Colonic mucosa (tissue), 4 donors: ENCODE measurements around the gene COL9A3. TPM values are rescaled to one million over a fixed set of nuclear protein-coding genes. Genes with fewer than 3 reads are reported as not detected.
"Not testable (repeated sequence)": the region's sequence is repeated elsewhere in the genome, so short reads cannot be mapped to it uniquely, and the experiment has no call there.

Experiments used
- DNase-seq: peaks from one replicate; pipeline ENCODE4 v3.0.0-alpha.2; 2020
- H3K27ac ChIP-seq: fragments of 200-600 bp; one replicate; pipeline ENCODE4 v1.8.0; 2021
- H3K27me3 ChIP-seq: fragments of 200-600 bp; one replicate; pipeline ENCODE4 v1.8.0; 2021
- H3K36me3 ChIP-seq: fragments of 200-600 bp; one replicate; pipeline ENCODE4 v1.8.0; 2021
- H3K4me1 ChIP-seq: fragments of 200-600 bp; one replicate; pipeline ENCODE4 v1.8.0; 2021; ENCODE audit warnings: mild to moderate bottlenecking
- H3K4me3 ChIP-seq: fragments of 200-600 bp; one replicate; pipeline ENCODE4 v1.8.0; 2021
- H3K9ac ChIP-seq, 2 donors: one replicate each; pipeline ENCODE4 v1.7.0; 2013; ENCODE audit warnings: control low read depth in 2 of 2, low read depth in 2 of 2, low read length in 2 of 2
- H3K9me3 ChIP-seq: fragments of 200-600 bp; one replicate; pipeline ENCODE4 v1.8.0; 2021
- intact Hi-C: fragments of 100-400 bp; cut with DNase I; formaldehyde crosslinking; loops from one replicate; pipeline ENCODE4 v1.14.1; 2022
- total RNA-seq, 2 donors: library from RNA; stranded (reverse); fragmentation: NEBNext Ultra II Directional in 1 of 2; extraction: Animal tissue kit (Norgen Biotek cat#: 25700) in 1 of 2; gene quantifications; one replicate each; pipeline ENCODE4 v1.2.1, GENCODE V29; 2021
- TF ChIP-seq, protein P1 (sequence below): fragments of 200-600 bp; IDR thresholded peaks from one replicate; pipeline ENCODE4 v1.8.0; 2022; ENCODE audit warnings: antibody characterized with exemption, mild to moderate bottlenecking
- donor health status: healthy.
- donor health status: DM: no; HTN: no; CAD: no.
- donor health status: DM: no; HTN: no; CAD: no.

The COL9A3 gene
- total RNA-seq, 2 donors from 2014 or later = 2.7 to 3.6 TPM

DNA sequence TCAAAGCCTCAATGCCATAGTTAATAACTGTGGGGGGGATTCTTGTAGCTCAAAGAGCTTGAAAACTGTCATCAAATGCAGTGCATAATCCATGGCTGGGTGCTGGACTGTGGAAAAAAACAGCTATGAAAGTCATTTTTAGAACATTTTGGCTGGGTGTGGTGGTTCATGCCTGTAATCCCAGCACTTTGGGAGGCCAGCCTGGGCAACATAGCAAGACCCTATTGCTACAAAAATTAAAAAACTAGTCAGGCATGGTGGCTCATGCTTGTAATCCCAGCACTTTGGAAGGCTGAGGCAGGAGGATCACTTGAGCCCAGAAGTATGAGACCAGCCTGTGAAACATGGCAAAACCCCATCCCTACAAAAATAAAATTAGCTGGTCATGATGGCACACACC, 32.6 kb downstream of the COL9A3 start:
- Histone ChIP-seq H3K27me3 (no peaks in the 10 kb centered on the region), H3K27ac (no peak overlapping the region), H3K9me3 (no peaks in the 10 kb centered on the region), H3K4me1 (no peaks in the 10 kb centered on the region), H3K4me3 (no peak overlapping the region), H3K36me3 (no peaks in the 10 kb centered on the region), H3K9ac (no peak overlapping the region)
- TF ChIP-seq, protein P1, sequence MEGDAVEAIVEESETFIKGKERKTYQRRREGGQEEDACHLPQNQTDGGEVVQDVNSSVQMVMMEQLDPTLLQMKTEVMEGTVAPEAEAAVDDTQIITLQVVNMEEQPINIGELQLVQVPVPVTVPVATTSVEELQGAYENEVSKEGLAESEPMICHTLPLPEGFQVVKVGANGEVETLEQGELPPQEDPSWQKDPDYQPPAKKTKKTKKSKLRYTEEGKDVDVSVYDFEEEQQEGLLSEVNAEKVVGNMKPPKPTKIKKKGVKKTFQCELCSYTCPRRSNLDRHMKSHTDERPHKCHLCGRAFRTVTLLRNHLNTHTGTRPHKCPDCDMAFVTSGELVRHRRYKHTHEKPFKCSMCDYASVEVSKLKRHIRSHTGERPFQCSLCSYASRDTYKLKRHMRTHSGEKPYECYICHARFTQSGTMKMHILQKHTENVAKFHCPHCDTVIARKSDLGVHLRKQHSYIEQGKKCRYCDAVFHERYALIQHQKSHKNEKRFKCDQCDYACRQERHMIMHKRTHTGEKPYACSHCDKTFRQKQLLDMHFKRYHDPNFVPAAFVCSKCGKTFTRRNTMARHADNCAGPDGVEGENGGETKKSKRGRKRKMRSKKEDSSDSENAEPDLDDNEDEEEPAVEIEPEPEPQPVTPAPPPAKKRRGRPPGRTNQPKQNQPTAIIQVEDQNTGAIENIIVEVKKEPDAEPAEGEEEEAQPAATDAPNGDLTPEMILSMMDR = no peak
- DNase-seq = no peak
- intact Hi-C loops = no loop called here

DNA sequence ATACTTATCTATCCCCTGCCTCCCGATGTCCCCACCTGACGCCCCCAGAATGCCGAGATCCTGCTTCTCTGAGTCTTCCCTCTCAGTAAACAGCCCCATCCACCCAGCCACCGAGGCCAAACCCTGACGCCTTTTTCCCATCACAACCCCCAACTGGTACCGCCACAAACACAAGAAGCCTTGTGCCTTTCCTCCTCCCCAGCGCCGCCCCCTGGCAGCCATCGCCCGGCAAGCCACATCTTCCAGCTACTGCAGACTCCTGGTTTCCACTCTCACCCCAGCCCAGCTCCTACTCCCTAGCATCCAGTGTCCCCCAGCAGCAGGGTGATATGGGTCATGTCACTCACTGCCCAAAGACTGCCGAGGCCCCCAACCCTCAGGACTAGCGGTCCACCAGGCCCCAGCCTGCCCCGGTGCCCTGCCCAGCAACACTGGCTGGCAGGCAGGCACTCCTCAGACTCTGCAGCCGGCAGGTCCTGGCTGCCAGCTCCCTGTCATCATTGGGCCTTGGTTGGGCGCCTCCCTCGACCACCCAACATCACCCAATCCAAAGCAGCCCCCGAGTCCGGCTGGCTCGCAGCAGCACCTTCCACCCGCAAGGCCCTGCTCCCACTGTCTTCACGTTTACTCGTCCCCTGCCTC, 33.6 kb downstream of the COL9A3 start:
- DNase-seq = no peak
- H3K4me3 ChIP-seq = no peak overlapping the region
- H3K9ac ChIP-seq = no peak overlapping the region
- H3K36me3 ChIP-seq = no peaks in the 10 kb centered on the region
- H3K4me1 ChIP-seq = no peaks in the 10 kb centered on the region
- TF ChIP-seq, protein P1 = no peak
- no peak overlapping the region for H3K27ac ChIP-seq
- H3K27me3 ChIP-seq = no peaks in the 10 kb centered on the region
- no peaks in the 10 kb centered on the region for H3K9me3 ChIP-seq
- intact Hi-C loops = no loop called here

DNA sequence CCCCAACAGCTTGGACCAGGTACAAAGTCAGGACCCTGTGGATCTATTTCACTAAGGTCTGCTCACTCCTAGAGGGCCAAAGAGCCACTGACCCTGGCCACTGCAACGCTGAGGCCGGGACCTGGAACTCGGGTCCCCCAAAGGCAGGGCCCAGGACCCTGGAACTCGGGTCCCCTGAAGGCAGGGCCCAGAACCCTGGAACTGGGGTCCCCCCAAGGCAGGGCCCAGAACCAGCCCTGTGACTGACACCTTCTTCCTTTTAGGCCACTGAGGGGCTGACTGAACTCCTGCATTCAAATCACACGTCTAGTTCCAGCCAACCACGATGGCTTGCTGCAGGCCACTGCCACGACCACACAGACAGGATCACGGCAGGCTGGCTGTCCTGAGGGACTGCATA, 35.3 kb downstream of the COL9A3 start:
- H3K9me3 ChIP-seq = no peaks in the 10 kb centered on the region
- H3K27ac ChIP-seq = no peak overlapping the region
- TF ChIP-seq, protein P1 = no peak
- H3K4me1 ChIP-seq = no peaks in the 10 kb centered on the region
- no peak overlapping the region for H3K9ac ChIP-seq
- intact Hi-C loops = no loop called here
- no peak for DNase-seq
- no peaks in the 10 kb centered on the region for H3K27me3 ChIP-seq
- H3K36me3 ChIP-seq = no peaks in the 10 kb centered on the region
- H3K4me3 ChIP-seq = no peak overlapping the region

DNA sequence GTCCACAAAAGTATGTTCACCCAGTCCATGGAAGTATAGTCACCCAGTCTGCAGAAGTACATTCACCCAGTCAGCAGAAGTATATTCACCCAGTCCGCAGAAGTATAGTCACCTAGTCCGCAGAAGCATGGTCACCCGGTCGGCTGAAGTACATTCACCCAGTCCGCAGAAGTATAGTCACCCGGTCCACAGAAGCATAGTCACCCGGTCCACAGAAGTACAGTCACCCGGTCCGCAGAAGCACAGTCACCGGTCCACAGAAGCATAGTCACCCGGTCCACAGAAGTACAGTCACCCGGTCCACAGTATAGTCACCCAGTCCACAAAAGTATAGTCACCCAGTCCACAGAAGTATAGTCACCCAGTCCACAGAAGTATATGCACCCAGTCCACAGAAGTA, 36.0 kb downstream of the COL9A3 start:
- Histone ChIP-seq H3K36me3 (no peaks in the 10 kb centered on the region), H3K9me3 (no peaks in the 10 kb centered on the region), H3K9ac (no peak overlapping the region), H3K4me1 (no peaks in the 10 kb centered on the region), H3K27me3 (no peaks in the 10 kb centered on the region), H3K4me3 (no peak overlapping the region), H3K27ac (no peak overlapping the region)
- TF ChIP-seq, protein P1 = no peak
- intact Hi-C loops = no loop called here
- DNase-seq = no peak

DNA sequence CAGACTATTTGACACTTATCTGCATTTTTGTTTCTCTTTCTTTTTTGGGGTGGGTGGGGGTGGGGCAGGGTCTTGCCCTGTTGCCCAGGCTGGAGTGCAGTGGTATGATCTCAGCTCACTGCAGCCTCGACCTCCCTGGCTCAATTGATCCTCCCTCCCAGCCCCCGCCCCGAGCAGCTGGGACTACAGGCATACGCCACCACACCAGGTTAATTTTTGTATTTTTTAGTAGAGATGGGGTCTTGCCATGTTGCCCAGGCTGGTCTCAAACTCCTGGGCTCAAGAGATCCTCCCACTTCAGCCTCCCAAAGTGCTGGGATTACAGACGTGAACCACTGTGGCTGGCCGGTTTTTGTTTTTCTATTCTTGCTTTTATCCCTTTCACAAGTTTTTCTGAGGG, 36.5 kb downstream of the COL9A3 start:
- intact Hi-C loops, H3K4me3 ChIP-seq, H3K27ac ChIP-seq, DNase-seq, H3K4me1 ChIP-seq, H3K36me3 ChIP-seq, H3K9me3 ChIP-seq, H3K27me3 ChIP-seq, H3K9ac ChIP-seq: not testable (repeated sequence)

DNA sequence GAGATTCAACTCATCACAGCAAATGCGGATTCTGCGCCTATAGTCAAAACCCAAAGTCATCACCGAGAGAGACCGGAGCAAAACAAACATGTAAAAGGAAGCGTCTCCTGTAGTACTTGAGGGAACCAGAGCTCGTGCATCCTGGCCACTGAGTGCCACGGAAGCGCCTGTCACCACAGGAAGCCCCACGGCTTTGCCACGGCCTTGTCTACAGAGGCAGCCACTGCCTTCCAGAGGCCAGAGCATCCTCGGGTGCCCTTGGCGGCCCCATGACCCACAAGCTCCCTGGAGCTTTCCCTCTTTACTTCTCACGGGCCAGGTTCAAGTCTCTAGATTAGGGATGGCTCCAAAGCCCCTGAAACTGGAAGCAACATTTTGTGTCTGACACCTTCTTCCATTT, 37.3 kb downstream of the COL9A3 start:
- intact Hi-C loops = no loop called here

More for the DNA sequence above, 37.3 kb downstream of the COL9A3 start:
- H3K9me3 ChIP-seq = no peaks in the 10 kb centered on the region
- H3K4me1 ChIP-seq = no peaks in the 10 kb centered on the region
- TF ChIP-seq, protein P1 = no peak
- H3K27ac ChIP-seq = no peak overlapping the region
- DNase-seq = no peak
- no peaks in the 10 kb centered on the region for H3K36me3 ChIP-seq
- no peak overlapping the region for H3K4me3 ChIP-seq
- no peak overlapping the region for H3K9ac ChIP-seq
- no peaks in the 10 kb centered on the region for H3K27me3 ChIP-seq
